K562 (cell line): ENCODE results near the gene ULK2.
A peak's percentile ranks its signal among the peaks of the same experiment; 100 is the strongest.

ENCODE experiments used
- FOS ChIP-seq: IDR thresholded peaks from 3 replicates; pipeline ENCODE4 v1.6.1; 2011; ENCODE audit not compliant: insufficient read length; ENCODE audit errors: extremely low read depth
- GTF2F1 ChIP-seq: IDR thresholded peaks from 2 replicates; pipeline ENCODE4 v1.6.1; 2011; ENCODE audit warnings: low read depth, low read length, improper control_type of control experiment
- HEY1 ChIP-seq: fragments of 250-450 bp; sonication (Bioruptor Pico); IDR thresholded peaks from 2 replicates; pipeline ENCODE4 v1.5.0; 2020; ENCODE audit warnings: mild to moderate bottlenecking, moderate library complexity, borderline replicate concordance
- POLR2A ChIP-seq: fragments of 450-650 bp; conservative IDR thresholded peaks from 2 replicates; pipeline ENCODE4 v1.6.1; 2016
- RBFOX2 ChIP-seq: fragments of 200-400 bp; formaldehyde crosslinking; IDR thresholded peaks from 2 replicates; pipeline ENCODE4 v1.6.1; 2017; ENCODE audit warnings: low read depth, mild to moderate bottlenecking, low read length, moderate library complexity
- SPI1 ChIP-seq: IDR thresholded peaks from 2 replicates; pipeline ENCODE4 v1.6.1; 2011; ENCODE audit warnings: low read depth, low read length, control low read depth, borderline replicate concordance
- TAF1 ChIP-seq: IDR thresholded peaks from 2 replicates; pipeline ENCODE4 v1.6.1; 2011; ENCODE audit warnings: mild to moderate bottlenecking, low read length, moderate library complexity; ENCODE audit not compliant: insufficient read depth, control insufficient read depth, severe bottlenecking; ENCODE audit errors: extremely low read depth
- ZNF274 ChIP-seq: IDR thresholded peaks from 2 replicates; pipeline ENCODE4 v1.6.1; 2011; ENCODE audit warnings: low read depth, mild to moderate bottlenecking, low read length, moderate library complexity, borderline replicate concordance
- TF ChIP-seq, protein P1 (sequence below): fragments of 450-650 bp; formaldehyde crosslinking; IDR thresholded peaks from 2 replicates; pipeline ENCODE4 v1.4.0; 2022; ENCODE audit warnings: missing genetic modification characterization
- TF ChIP-seq, protein P2 (sequence below), 3 experiments: IDR thresholded peaks in 2 of 3; conservative IDR thresholded peaks in 1 of 3; 2 replicates each; pipeline ENCODE4 v1.5.1; 2011 to 2012; ENCODE audit warnings: low read length in 3 of 3, mild to moderate bottlenecking in 3 of 3, control low read depth in 2 of 3, improper control_type of control experiment in 1 of 3, inconsistent platforms in 1 of 3, low read depth in 1 of 3, mixed read lengths in 1 of 3, moderate library complexity in 1 of 3; ENCODE audit not compliant: insufficient read depth in 2 of 3
- TF ChIP-seq, protein P3 (sequence below): fragments of 450-650 bp; formaldehyde crosslinking; IDR thresholded peaks from 2 replicates; pipeline ENCODE4 v1.4.0; 2020; ENCODE audit warnings: mild to moderate bottlenecking, moderate library complexity

DNA sequence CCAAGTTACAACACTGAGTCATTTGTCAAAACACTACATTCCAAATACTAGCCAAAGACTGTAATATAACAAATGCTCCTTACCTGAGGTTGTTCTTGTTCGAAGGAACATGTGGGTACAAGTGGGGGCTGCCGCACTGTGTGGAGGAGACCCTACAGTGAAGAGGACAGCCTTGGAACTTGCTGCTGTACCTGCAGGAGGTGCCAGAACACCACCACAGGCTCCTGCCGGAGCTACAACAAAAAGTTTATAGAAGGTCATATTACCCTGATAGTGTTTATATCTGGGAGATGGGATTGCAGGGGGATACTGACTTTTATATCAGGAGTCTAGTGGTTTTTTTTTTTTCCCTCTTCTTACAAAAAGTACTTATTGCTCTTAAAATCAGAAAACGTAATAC is 81.9 kb downstream of the ULK2 start:
- TF ChIP-seq TAF1 (no peak), SPI1 (no peak), FOS (no peak), HEY1 (CRISPR knock-in tag) (no peak), ZNF274 (no peak), GTF2F1 (no peak), POLR2A (no peak), RBFOX2 (no peak)
- TF ChIP-seq, protein P1, sequence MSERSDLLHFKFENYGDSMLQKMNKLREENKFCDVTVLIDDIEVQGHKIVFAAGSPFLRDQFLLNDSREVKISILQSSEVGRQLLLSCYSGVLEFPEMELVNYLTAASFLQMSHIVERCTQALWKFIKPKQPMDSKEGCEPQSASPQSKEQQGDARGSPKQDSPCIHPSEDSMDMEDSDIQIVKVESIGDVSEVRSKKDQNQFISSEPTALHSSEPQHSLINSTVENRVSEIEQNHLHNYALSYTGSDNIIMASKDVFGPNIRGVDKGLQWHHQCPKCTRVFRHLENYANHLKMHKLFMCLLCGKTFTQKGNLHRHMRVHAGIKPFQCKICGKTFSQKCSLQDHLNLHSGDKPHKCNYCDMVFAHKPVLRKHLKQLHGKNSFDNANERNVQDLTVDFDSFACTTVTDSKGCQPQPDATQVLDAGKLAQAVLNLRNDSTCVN (CRISPR knock-in tag), result no peak
- TF ChIP-seq, protein P2, sequence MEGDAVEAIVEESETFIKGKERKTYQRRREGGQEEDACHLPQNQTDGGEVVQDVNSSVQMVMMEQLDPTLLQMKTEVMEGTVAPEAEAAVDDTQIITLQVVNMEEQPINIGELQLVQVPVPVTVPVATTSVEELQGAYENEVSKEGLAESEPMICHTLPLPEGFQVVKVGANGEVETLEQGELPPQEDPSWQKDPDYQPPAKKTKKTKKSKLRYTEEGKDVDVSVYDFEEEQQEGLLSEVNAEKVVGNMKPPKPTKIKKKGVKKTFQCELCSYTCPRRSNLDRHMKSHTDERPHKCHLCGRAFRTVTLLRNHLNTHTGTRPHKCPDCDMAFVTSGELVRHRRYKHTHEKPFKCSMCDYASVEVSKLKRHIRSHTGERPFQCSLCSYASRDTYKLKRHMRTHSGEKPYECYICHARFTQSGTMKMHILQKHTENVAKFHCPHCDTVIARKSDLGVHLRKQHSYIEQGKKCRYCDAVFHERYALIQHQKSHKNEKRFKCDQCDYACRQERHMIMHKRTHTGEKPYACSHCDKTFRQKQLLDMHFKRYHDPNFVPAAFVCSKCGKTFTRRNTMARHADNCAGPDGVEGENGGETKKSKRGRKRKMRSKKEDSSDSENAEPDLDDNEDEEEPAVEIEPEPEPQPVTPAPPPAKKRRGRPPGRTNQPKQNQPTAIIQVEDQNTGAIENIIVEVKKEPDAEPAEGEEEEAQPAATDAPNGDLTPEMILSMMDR (IDR thresholded peaks at IDR 0.05 in 2 of 3, conservative IDR thresholded peaks at IDR 0.05 in 1 of 3; ENCODE audit: insufficient read depth in 2 of 3, low read depth in 1 of 3, low read length in 3 of 3), result peak; percentile 26 to 32 (median 32); a peak in 2 of 6 replicates
- TF ChIP-seq, protein P3, sequence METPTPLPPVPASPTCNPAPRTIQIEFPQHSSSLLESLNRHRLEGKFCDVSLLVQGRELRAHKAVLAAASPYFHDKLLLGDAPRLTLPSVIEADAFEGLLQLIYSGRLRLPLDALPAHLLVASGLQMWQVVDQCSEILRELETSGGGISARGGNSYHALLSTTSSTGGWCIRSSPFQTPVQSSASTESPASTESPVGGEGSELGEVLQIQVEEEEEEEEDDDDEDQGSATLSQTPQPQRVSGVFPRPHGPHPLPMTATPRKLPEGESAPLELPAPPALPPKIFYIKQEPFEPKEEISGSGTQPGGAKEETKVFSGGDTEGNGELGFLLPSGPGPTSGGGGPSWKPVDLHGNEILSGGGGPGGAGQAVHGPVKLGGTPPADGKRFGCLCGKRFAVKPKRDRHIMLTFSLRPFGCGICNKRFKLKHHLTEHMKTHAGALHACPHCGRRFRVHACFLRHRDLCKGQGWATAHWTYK, result no peak
